ENCODE results near the gene TPD52L1. TPM values are rescaled to one million over a fixed set of nuclear protein-coding genes. Genes with fewer than 3 reads are reported as not detected.

Gene TPD52L1
- 200 to 212 TPM (median 209 TPM) in 3 replicates for total RNA-seq

- peak; percentile 72 for TF ChIP-seq CTCF (IDR thresholded peaks at IDR 0.05; ENCODE audit: unreplicated experiment)
- Mint-ChIP-seq H3K4me3 (peak within 1 kb of the TSS; percentile 95), H3K27ac (peak within 1 kb of the TSS; percentile 94), H3K27me3 (ENCODE audit: low read depth) (no peaks in the 10 kb centered on the region), H3K9me3 (no peaks in the 10 kb centered on the region), H3K36me3 (peaks cover 2% of the 10 kb centered on the region), H3K4me1 (peaks cover 39% of the 10 kb centered on the region)
- DNase-seq (ENCODE audit: low spot score in 2 of 2, unreplicated experiment in 2 of 2): peak; percentile 69 to 87
Observed at GRCh38 chr6:125153391-125154117, at the start of gene TPD52L1. TSS of gene TPD52L1 (plus strand) at chr6:125153773. CDS start at chr6:125153952, 179 bp downstream.

- TF ChIP-seq CTCF (IDR thresholded peaks at IDR 0.05; ENCODE audit: unreplicated experiment): no peak
- Mint-ChIP-seq H3K36me3 (peaks cover 9% of the 10 kb centered on the region), H3K27me3 (ENCODE audit: low read depth) (no peaks in the 10 kb centered on the region), H3K4me1 (peaks cover 38% of the 10 kb centered on the region), H3K4me3 (no peak overlapping the region), H3K9me3 (peaks cover 23% of the 10 kb centered on the region), H3K27ac (peak overlapping the region; percentile 66)
- no peak for DNase-seq (ENCODE audit: low spot score in 2 of 2, unreplicated experiment in 2 of 2)
Observed at GRCh38 chr6:125104425-125104824, 49.1 kb upstream of the TPD52L1 start.

- H3K4me3 Mint-ChIP-seq: no peak overlapping the region
Observed at GRCh38 chr6:125107048-125107447, 46.5 kb upstream of the TPD52L1 start.

GRCh38 chr6:125107896-125108295, 45.7 kb upstream of the TPD52L1 start:
- no peak for DNase-seq (ENCODE audit: low spot score in 2 of 2, unreplicated experiment in 2 of 2)
- no peaks in the 10 kb centered on the region for H3K27me3 Mint-ChIP-seq (ENCODE audit: low read depth)
- no peak overlapping the region for H3K27ac Mint-ChIP-seq
- peaks cover 16% of the 10 kb centered on the region for H3K4me1 Mint-ChIP-seq
- peaks cover 32% of the 10 kb centered on the region for H3K36me3 Mint-ChIP-seq
- no peak overlapping the region for H3K4me3 Mint-ChIP-seq
- H3K9me3 Mint-ChIP-seq: peaks cover 52% of the 10 kb centered on the region
- no peak for TF ChIP-seq CTCF (IDR thresholded peaks at IDR 0.05; ENCODE audit: unreplicated experiment)

More at GRCh38 chr6:125107048-125107447, 46.5 kb upstream of the TPD52L1 start:
- Mint-ChIP-seq H3K4me1 (peaks cover 18% of the 10 kb centered on the region), H3K27me3 (ENCODE audit: low read depth) (no peaks in the 10 kb centered on the region), H3K36me3 (peaks cover 27% of the 10 kb centered on the region), H3K9me3 (peaks cover 46% of the 10 kb centered on the region), H3K27ac (no peak overlapping the region)
- TF ChIP-seq CTCF (IDR thresholded peaks at IDR 0.05; ENCODE audit: unreplicated experiment): no peak
- no peak for DNase-seq (ENCODE audit: low spot score in 2 of 2, unreplicated experiment in 2 of 2)

GRCh38 chr6:125110056-125110455, 43.5 kb upstream of the TPD52L1 start:
- DNase-seq (ENCODE audit: low spot score in 2 of 2, unreplicated experiment in 2 of 2): no peak
- H3K4me1 Mint-ChIP-seq: peaks cover 15% of the 10 kb centered on the region
- peaks cover 32% of the 10 kb centered on the region for H3K36me3 Mint-ChIP-seq
- no peaks in the 10 kb centered on the region for H3K27me3 Mint-ChIP-seq (ENCODE audit: low read depth)
- H3K4me3 Mint-ChIP-seq: no peak overlapping the region
- no peak overlapping the region for H3K27ac Mint-ChIP-seq
- H3K9me3 Mint-ChIP-seq: peaks cover 52% of the 10 kb centered on the region
- TF ChIP-seq CTCF (IDR thresholded peaks at IDR 0.05; ENCODE audit: unreplicated experiment): no peak

Measured in mesothelial cell of epicardium (in vitro differentiated cells).